SK-N-SH (cell line): ENCODE data around the gene ARL14EPL. TPM values are rescaled to one million over a fixed set of nuclear protein-coding genes. Genes with fewer than 3 reads are reported as not detected.

Experiments
- CTCF ChIA-PET: fragments of 300-600, 350-600 bp; formaldehyde crosslinking; extraction: SDS; loops from one replicate; lab custom pipeline; 2021; lab: Yijun Ruan, JAX
- POLR2A ChIA-PET: fragments of 350-600 bp; sonication (Branson Sonifier 250); formaldehyde crosslinking; extraction: SDS; loops from one replicate; lab custom pipeline; 2020; ENCODE audit warnings: antibody characterized with exemption, inconsistent platforms; lab: Yijun Ruan, JAX
- DNase-seq: peaks from one replicate; pipeline ENCODE4 v3.0.0; 2012
- H2AFZ ChIP-seq: fragments of 200-600 bp; sonication (generic); 2 replicates; pipeline ENCODE4 v1.8.1; 2016; ENCODE audit warnings: antibody characterized with exemption, mild to moderate bottlenecking, low read depth
- H3F3A ChIP-seq: fragments of 200-600 bp; sonication (generic); replicated peaks from 2 replicates; pipeline ENCODE3; 2016; ENCODE audit warnings: antibody characterized with exemption, mild to moderate bottlenecking; ENCODE audit not compliant: insufficient read depth
- H3K27ac ChIP-seq, 2 experiments: fragments of 200-500 bp in 1 of 2; fragments of 200-600 bp in 1 of 2; sonication (Bioruptor generic) in 1 of 2; sonication (generic), shearing (Covaris generic) in 1 of 2; 2 replicates each; pipeline versions ENCODE4 v1.5.1 to v1.6.1; 2014 to 2016; ENCODE audit warnings: low read depth in 2 of 2, inconsistent platforms in 1 of 2, low read length in 1 of 2, mild to moderate bottlenecking in 1 of 2, mixed read lengths in 1 of 2
- H3K27me3 ChIP-seq: fragments of 200-600 bp; sonication (generic), shearing (Covaris generic); 2 replicates; pipeline ENCODE4 v1.6.1; 2016; ENCODE audit warnings: mixed run types; ENCODE audit not compliant: insufficient read depth
- H3K36me3 ChIP-seq, 2 experiments: fragments of 200-500 bp in 1 of 2; fragments of 200-600 bp in 1 of 2; sonication (Bioruptor generic) in 1 of 2; sonication (generic) in 1 of 2; replicated peaks in 1 of 2; 2 replicates each; pipeline versions ENCODE3 to v1.5.1; 2014 to 2016; ENCODE audit warnings: low read length in 1 of 2, mild to moderate bottlenecking in 1 of 2; ENCODE audit not compliant: insufficient read depth in 2 of 2, control insufficient read depth in 1 of 2
- H3K4me1 ChIP-seq, 2 experiments: fragments of 200-500 bp in 1 of 2; fragments of 200-600 bp in 1 of 2; sonication (Bioruptor generic) in 1 of 2; sonication (generic), shearing (Covaris generic) in 1 of 2; 2 replicates each; pipeline versions ENCODE4 v1.5.1 to v1.6.1; 2014 to 2016; ENCODE audit warnings: low read depth in 1 of 2, low read length in 1 of 2, mixed run types in 1 of 2; ENCODE audit not compliant: insufficient read depth in 2 of 2, control insufficient read depth in 1 of 2
- H3K4me2 ChIP-seq: fragments of 200-600 bp; sonication (generic), shearing (Covaris generic); 2 replicates; pipeline ENCODE4 v1.6.1; 2017; ENCODE audit warnings: mixed run types
- H3K4me3 ChIP-seq, 2 experiments: fragments of 200-500 bp in 1 of 2; fragments of 200-600 bp in 1 of 2; sonication (Bioruptor generic) in 1 of 2; sonication (generic), shearing (Covaris generic) in 1 of 2; 2 replicates each; pipeline versions ENCODE4 v1.5.1 to v1.8.1; 2014 to 2016; ENCODE audit warnings: low read depth in 2 of 2, inconsistent platforms in 1 of 2, low read length in 1 of 2, mild to moderate bottlenecking in 1 of 2, mixed read lengths in 1 of 2, moderate library complexity in 1 of 2
- H3K79me2 ChIP-seq: fragments of 200-600 bp; sonication (generic); 2 replicates; pipeline ENCODE4 v1.8.1; 2017; ENCODE audit warnings: mild to moderate bottlenecking; ENCODE audit not compliant: insufficient read depth
- H3K9ac ChIP-seq: fragments of 200-600 bp; sonication (generic); 2 replicates; pipeline ENCODE4 v1.6.1; 2017; ENCODE audit warnings: mixed run types
- H3K9me2 ChIP-seq: fragments of 200-600 bp; sonication (generic); 2 replicates; pipeline ENCODE4 v1.6.1; 2017; ENCODE audit warnings: mixed run types
- H3K9me3 ChIP-seq: fragments of 200-600 bp; sonication (generic); 2 replicates; pipeline ENCODE4 v1.6.1; 2017; ENCODE audit warnings: mixed run types, mild to moderate bottlenecking, moderate library complexity
- H4K20me1 ChIP-seq: fragments of 200-600 bp; sonication (generic); 2 replicates; pipeline ENCODE4 v1.6.1; 2017; ENCODE audit warnings: mild to moderate bottlenecking, mixed run types; ENCODE audit not compliant: insufficient read depth
- ELF1 ChIP-seq: IDR thresholded peaks from 2 replicates; pipeline ENCODE4 v1.4.0; 2012
- EP300 ChIP-seq, 2 experiments: IDR thresholded peaks; 2 replicates each; pipeline versions ENCODE4 v1.4.0 to v1.6.1; 2012; ENCODE audit warnings: borderline replicate concordance in 1 of 2, low read depth in 1 of 2, low read length in 1 of 2
- EZH2phosphoT487 ChIP-seq: fragments of 200-600 bp; sonication (generic); IDR thresholded peaks from 2 replicates; pipeline ENCODE4 v1.6.1; 2017; ENCODE audit warnings: low read depth, mixed run types, mild to moderate bottlenecking, antibody characterized with exemption, moderate library complexity, borderline replicate concordance
- FOXM1 ChIP-seq: IDR thresholded peaks from 2 replicates; pipeline ENCODE4 v1.4.0; 2012; ENCODE audit warnings: low read depth, mild to moderate bottlenecking
- GABPA ChIP-seq: IDR thresholded peaks from 2 replicates; pipeline ENCODE4 v1.4.0; 2012; ENCODE audit warnings: low read depth, mild to moderate bottlenecking
- GATA2 ChIP-seq: sonication (generic); formaldehyde crosslinking; IDR thresholded peaks from 2 replicates; pipeline ENCODE4 v1.5.0; 2020; ENCODE audit warnings: mild to moderate bottlenecking, missing genetic modification reagents
- MEF2A ChIP-seq: IDR thresholded peaks from 2 replicates; pipeline ENCODE4 v1.4.0; 2012; ENCODE audit warnings: low read depth, borderline replicate concordance
- MXI1 ChIP-seq: IDR thresholded peaks from 2 replicates; pipeline ENCODE4 v1.6.1; 2012; ENCODE audit warnings: mild to moderate bottlenecking, low read depth, low read length, improper control_type of control experiment
- NFIC ChIP-seq: IDR thresholded peaks from 2 replicates; pipeline ENCODE4 v1.4.0; 2012; ENCODE audit warnings: borderline replicate concordance
- NRF1 ChIP-seq: IDR thresholded peaks from 2 replicates; pipeline ENCODE4 v1.6.1; 2012; ENCODE audit warnings: low read depth, mild to moderate bottlenecking, low read length
- RCOR1 ChIP-seq: fragments of 150-350 bp; IDR thresholded peaks from 2 replicates; pipeline ENCODE4 v1.6.1; 2017; ENCODE audit warnings: antibody characterized with exemption, low read length
- RFX5 ChIP-seq: IDR thresholded peaks from 2 replicates; pipeline ENCODE4 v1.6.1; 2012; ENCODE audit warnings: mild to moderate bottlenecking, improper control_type of control experiment, low read length
- SIN3A ChIP-seq: IDR thresholded peaks from 2 replicates; pipeline ENCODE4 v1.6.1; 2012; ENCODE audit warnings: low read depth, mild to moderate bottlenecking, low read length, moderate library complexity, borderline replicate concordance
- SMC3 ChIP-seq: IDR thresholded peaks from 2 replicates; pipeline ENCODE4 v1.6.1; 2012; ENCODE audit warnings: low read depth, low read length, improper control_type of control experiment
- TAF1 ChIP-seq: IDR thresholded peaks from 2 replicates; pipeline ENCODE4 v1.6.1; 2012; ENCODE audit warnings: low read depth, mild to moderate bottlenecking, low read length, moderate library complexity, borderline replicate concordance
- YY1 ChIP-seq: IDR thresholded peaks from 2 replicates; pipeline ENCODE4 v1.4.0; 2012; ENCODE audit warnings: low read depth, mild to moderate bottlenecking
- WGBS: methylation state at CpG from one replicate; pipeline ENCODE4 v1.1.6; 2017; ENCODE audit warnings: low lambda C conversion rate; 5-methylcytosine and 5-hydroxymethylcytosine counted together
- polyA plus RNA-seq, 3 experiments: library from polyadenylated mRNA; depleted of rRNA; stranded (reverse); fragments of >200 nt; gene quantifications; 2 replicates each; pipeline ENCODE4 v1.2.3, GENCODE V29; 2012
- TF ChIP-seq, protein P1 (sequence below): fragments of 150-350 bp; IDR thresholded peaks from 2 replicates; pipeline ENCODE4 v1.6.1; 2016; ENCODE audit warnings: mild to moderate bottlenecking, low read depth, low read length
- TF ChIP-seq, protein P2 (sequence below): IDR thresholded peaks from 2 replicates; pipeline ENCODE4; 2012
- TF ChIP-seq, protein P3 (sequence below): IDR thresholded peaks from 2 replicates; pipeline ENCODE4 v1.4.0; 2012; ENCODE audit warnings: low read depth, borderline replicate concordance
- TF ChIP-seq, protein P4 (sequence below): IDR thresholded peaks from 2 replicates; pipeline ENCODE4 v1.4.0; 2012; ENCODE audit warnings: low read depth
- TF ChIP-seq, protein P5 (sequence below): IDR thresholded peaks from 2 replicates; pipeline ENCODE4 v1.6.1; 2012; ENCODE audit warnings: mild to moderate bottlenecking, low read depth, low read length, moderate library complexity
- TF ChIP-seq, protein P6 (sequence below): fragments of 150-350 bp; IDR thresholded peaks from 2 replicates; pipeline ENCODE4 v1.6.1; 2017; ENCODE audit warnings: antibody characterized with exemption, low read length, low read depth, borderline replicate concordance

ARL14EPL gene
- polyA plus RNA-seq, 1 of the 3 experiments (the other 2 are of a cell fraction), result not detected

DNA sequence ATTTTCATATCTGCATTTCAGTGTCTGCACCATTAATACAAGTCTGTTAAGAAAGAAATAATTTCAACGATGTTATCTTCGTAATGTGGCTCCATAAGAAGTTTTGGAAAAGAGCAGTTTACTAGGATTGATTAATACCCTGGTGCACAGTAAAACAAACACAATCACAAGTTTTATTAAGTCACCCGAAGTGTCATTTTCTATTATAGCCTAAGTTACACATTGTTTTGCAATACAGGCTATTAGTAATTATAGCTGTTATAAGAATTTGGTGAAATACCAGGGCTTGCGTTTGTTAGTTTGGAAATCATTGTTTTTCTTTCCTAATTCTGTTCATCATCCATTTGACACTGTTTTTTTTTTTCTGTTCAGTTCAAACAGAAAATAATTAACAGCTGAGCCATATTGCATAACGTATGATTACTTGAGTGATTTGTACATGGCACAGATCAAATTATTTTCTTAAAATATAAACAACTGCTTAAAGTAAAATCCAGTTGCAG is 39.4 kb upstream of the ARL14EPL start (continued):
- no peak for TF ChIP-seq NFIC
- TF ChIP-seq, protein P1, sequence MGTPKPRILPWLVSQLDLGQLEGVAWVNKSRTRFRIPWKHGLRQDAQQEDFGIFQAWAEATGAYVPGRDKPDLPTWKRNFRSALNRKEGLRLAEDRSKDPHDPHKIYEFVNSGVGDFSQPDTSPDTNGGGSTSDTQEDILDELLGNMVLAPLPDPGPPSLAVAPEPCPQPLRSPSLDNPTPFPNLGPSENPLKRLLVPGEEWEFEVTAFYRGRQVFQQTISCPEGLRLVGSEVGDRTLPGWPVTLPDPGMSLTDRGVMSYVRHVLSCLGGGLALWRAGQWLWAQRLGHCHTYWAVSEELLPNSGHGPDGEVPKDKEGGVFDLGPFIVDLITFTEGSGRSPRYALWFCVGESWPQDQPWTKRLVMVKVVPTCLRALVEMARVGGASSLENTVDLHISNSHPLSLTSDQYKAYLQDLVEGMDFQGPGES, result no peak
- TF ChIP-seq RCOR1, result no peak
- TF ChIP-seq, protein P2, sequence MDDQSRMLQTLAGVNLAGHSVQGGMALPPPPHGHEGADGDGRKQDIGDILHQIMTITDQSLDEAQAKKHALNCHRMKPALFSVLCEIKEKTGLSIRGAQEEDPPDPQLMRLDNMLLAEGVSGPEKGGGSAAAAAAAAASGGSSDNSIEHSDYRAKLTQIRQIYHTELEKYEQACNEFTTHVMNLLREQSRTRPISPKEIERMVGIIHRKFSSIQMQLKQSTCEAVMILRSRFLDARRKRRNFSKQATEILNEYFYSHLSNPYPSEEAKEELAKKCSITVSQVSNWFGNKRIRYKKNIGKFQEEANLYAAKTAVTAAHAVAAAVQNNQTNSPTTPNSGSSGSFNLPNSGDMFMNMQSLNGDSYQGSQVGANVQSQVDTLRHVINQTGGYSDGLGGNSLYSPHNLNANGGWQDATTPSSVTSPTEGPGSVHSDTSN, result no peak
- TF ChIP-seq YY1, result no peak
- TF ChIP-seq EZH2phosphoT487, result no peak
- TF ChIP-seq ELF1, result no peak
- TF ChIP-seq, protein P3, sequence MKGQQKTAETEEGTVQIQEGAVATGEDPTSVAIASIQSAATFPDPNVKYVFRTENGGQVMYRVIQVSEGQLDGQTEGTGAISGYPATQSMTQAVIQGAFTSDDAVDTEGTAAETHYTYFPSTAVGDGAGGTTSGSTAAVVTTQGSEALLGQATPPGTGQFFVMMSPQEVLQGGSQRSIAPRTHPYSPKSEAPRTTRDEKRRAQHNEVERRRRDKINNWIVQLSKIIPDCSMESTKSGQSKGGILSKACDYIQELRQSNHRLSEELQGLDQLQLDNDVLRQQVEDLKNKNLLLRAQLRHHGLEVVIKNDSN, result no peak
- no peak for TF ChIP-seq GATA2
- TF ChIP-seq EP300 (IDR thresholded peaks at IDR 0.05; ENCODE audit: borderline replicate concordance in 1 of 2, low read depth in 1 of 2, low read length in 1 of 2), result no peak
- no peak for TF ChIP-seq SIN3A

DNA sequence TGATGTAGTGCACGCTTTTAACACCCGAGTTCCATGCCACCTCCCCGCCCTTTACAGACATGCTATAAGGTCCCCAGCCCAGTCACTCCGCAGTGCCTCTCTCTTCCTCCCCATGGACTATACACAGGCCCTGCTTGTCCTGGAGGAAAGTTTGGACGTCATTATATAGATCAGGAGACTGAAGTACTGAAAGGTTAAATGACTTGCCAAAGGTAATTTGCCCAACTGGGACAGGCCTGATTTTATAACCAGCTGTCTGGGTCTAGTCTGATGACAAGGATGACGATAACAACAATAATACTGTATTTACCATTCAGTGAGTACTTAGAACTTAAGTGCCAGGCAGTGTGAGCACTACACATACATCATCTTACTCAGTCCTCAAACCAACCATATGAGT is 36.9 kb upstream of the ARL14EPL start:
- Histone ChIP-seq H3K27ac (no peak overlapping the region), H3K27me3 (no peaks in the 10 kb centered on the region), H4K20me1 (no peaks in the 10 kb centered on the region), H3K79me2 (no peaks in the 10 kb centered on the region), H2AFZ (no peak overlapping the region), H3K36me3 (no peaks in the 10 kb centered on the region), H3K4me1 (no peaks in the 10 kb centered on the region; a peak in 1 of 4 replicates), H3K4me3 (no peak overlapping the region), H3K9me2 (no peaks in the 10 kb centered on the region), H3K9ac (no peak overlapping the region), H3K9me3 (no peaks in the 10 kb centered on the region), H3K4me2 (no peak overlapping the region), H3F3A (no peaks in the 10 kb centered on the region)
- WGBS, result 53% methylated on average over 6 of the region's 6 CpGs
- CTCF ChIA-PET, result no interaction called here
- TF ChIP-seq SMC3 (no peak), RCOR1 (no peak), TAF1 (no peak), RFX5 (no peak), ELF1 (no peak), GABPA (no peak), MXI1 (no peak), NRF1 (no peak), EP300 (IDR thresholded peaks at IDR 0.05; ENCODE audit: borderline replicate concordance in 1 of 2, low read depth in 1 of 2, low read length in 1 of 2) (no peak), NFIC (no peak), FOXM1 (no peak), MEF2A (no peak), YY1 (no peak)
- TF ChIP-seq, protein P4, sequence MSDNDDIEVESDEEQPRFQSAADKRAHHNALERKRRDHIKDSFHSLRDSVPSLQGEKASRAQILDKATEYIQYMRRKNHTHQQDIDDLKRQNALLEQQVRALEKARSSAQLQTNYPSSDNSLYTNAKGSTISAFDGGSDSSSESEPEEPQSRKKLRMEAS, result no peak
- TF ChIP-seq, protein P5, sequence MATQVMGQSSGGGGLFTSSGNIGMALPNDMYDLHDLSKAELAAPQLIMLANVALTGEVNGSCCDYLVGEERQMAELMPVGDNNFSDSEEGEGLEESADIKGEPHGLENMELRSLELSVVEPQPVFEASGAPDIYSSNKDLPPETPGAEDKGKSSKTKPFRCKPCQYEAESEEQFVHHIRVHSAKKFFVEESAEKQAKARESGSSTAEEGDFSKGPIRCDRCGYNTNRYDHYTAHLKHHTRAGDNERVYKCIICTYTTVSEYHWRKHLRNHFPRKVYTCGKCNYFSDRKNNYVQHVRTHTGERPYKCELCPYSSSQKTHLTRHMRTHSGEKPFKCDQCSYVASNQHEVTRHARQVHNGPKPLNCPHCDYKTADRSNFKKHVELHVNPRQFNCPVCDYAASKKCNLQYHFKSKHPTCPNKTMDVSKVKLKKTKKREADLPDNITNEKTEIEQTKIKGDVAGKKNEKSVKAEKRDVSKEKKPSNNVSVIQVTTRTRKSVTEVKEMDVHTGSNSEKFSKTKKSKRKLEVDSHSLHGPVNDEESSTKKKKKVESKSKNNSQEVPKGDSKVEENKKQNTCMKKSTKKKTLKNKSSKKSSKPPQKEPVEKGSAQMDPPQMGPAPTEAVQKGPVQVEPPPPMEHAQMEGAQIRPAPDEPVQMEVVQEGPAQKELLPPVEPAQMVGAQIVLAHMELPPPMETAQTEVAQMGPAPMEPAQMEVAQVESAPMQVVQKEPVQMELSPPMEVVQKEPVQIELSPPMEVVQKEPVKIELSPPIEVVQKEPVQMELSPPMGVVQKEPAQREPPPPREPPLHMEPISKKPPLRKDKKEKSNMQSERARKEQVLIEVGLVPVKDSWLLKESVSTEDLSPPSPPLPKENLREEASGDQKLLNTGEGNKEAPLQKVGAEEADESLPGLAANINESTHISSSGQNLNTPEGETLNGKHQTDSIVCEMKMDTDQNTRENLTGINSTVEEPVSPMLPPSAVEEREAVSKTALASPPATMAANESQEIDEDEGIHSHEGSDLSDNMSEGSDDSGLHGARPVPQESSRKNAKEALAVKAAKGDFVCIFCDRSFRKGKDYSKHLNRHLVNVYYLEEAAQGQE, result no peak
- TF ChIP-seq, protein P6, sequence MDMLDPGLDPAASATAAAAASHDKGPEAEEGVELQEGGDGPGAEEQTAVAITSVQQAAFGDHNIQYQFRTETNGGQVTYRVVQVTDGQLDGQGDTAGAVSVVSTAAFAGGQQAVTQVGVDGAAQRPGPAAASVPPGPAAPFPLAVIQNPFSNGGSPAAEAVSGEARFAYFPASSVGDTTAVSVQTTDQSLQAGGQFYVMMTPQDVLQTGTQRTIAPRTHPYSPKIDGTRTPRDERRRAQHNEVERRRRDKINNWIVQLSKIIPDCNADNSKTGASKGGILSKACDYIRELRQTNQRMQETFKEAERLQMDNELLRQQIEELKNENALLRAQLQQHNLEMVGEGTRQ, result no peak
- TF ChIP-seq, protein P1, result no peak
- POLR2A ChIA-PET, result no interaction called here
- DNase-seq, result no peak
